ENCODE data around the gene PLPP4.

Gene PLPP4

GRCh38 chr10:120477021-120477742, 20.2 kb downstream of the PLPP4 start:
- H3K9ac ChIP-seq (ENCODE audit: low read depth, low read length), result no peak overlapping the region; the same call in 1 of the 2 replicates
- no peak overlapping the region for H3K27ac ChIP-seq (ENCODE audit: low read length)
- H3K9me3 ChIP-seq (ENCODE audit: insufficient read depth, low read depth, low read length), result no peaks in the 10 kb centered on the region
- no peaks in the 10 kb centered on the region for H3K4me1 ChIP-seq (ENCODE audit: insufficient read depth, low read length)
- no peaks in the 10 kb centered on the region for H3K27me3 ChIP-seq (ENCODE audit: insufficient read depth, low read length)
- H3K36me3 ChIP-seq (ENCODE audit: insufficient read depth, low read depth, low read length), result no peaks in the 10 kb centered on the region
- H3K4me3 ChIP-seq (ENCODE audit: low read length), result no peak overlapping the region

DNA sequence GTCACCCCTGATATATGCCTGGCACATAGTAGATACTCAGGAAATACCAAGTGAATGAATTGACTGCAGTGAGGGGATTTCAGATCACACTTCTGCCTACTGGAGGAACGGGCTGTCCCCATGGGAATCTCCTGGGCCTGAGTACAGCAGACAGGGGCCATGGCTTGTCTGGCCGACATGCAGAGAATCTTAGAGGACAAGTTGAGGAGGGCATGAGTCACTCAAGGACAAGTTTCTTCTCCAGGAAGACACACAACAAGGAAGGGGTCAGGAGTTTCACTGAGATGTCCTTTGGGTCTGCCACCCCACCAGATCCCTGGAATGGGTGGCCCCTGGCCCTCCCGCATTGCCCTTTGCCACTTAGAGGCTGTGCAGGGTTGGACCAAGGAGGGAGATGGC, 20.7 kb downstream of the PLPP4 start:
- Histone ChIP-seq H3K27ac (ENCODE audit: low read length) (no peak overlapping the region), H3K9ac (ENCODE audit: low read depth, low read length) (no peak overlapping the region), H3K4me1 (ENCODE audit: insufficient read depth, low read length) (no peaks in the 10 kb centered on the region), H3K4me3 (ENCODE audit: low read length) (no peak overlapping the region), H3K9me3 (ENCODE audit: insufficient read depth, low read depth, low read length) (no peaks in the 10 kb centered on the region), H3K36me3 (ENCODE audit: insufficient read depth, low read depth, low read length) (no peaks in the 10 kb centered on the region), H3K27me3 (ENCODE audit: insufficient read depth, low read length) (no peaks in the 10 kb centered on the region)

- H3K27ac ChIP-seq (ENCODE audit: low read length), result no peak overlapping the region
- no peak overlapping the region for H3K9ac ChIP-seq (ENCODE audit: low read depth, low read length)
Measured at GRCh38 chr10:120478386-120478785, 21.4 kb downstream of the PLPP4 start.

DNA sequence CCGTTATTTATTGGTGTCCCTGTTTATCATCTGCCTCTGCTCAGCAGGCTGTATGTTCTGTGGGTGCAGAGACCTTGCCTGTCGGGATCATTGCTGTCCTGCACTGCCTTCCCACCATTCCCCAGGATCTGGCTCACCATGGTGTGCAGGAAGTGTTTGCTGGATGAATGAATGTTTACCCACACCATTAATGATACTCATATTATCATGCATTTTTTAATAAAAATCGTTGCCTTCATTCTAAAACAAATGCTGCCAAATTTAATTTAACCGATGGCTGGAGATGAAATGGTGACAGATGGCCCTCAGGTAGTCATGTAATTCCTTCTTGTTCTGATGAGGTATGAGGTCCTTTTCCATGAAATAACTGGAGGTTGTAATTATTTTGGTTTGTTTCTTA, 22.5 kb downstream of the PLPP4 start:
- no peaks in the 10 kb centered on the region for H3K4me1 ChIP-seq (ENCODE audit: insufficient read depth, low read length)
- no peak overlapping the region for H3K4me3 ChIP-seq (ENCODE audit: low read length)
- H3K36me3 ChIP-seq (ENCODE audit: insufficient read depth, low read depth, low read length), result no peaks in the 10 kb centered on the region
- no peaks in the 10 kb centered on the region for H3K27me3 ChIP-seq (ENCODE audit: insufficient read depth, low read length)
- no peak overlapping the region for H3K9ac ChIP-seq (ENCODE audit: low read depth, low read length)
- no peaks in the 10 kb centered on the region for H3K9me3 ChIP-seq (ENCODE audit: insufficient read depth, low read depth, low read length)
- no peak overlapping the region for H3K27ac ChIP-seq (ENCODE audit: low read length)

More at GRCh38 chr10:120478386-120478785, 21.4 kb downstream of the PLPP4 start:
- Histone ChIP-seq H3K36me3 (ENCODE audit: insufficient read depth, low read depth, low read length) (no peaks in the 10 kb centered on the region), H3K27me3 (ENCODE audit: insufficient read depth, low read length) (no peaks in the 10 kb centered on the region), H3K4me1 (ENCODE audit: insufficient read depth, low read length) (no peaks in the 10 kb centered on the region), H3K9me3 (ENCODE audit: insufficient read depth, low read depth, low read length) (no peaks in the 10 kb centered on the region), H3K4me3 (ENCODE audit: low read length) (no peak overlapping the region)

- Histone ChIP-seq H3K9ac (ENCODE audit: low read depth, low read length) (no peak overlapping the region), H3K27ac (ENCODE audit: low read length) (no peak overlapping the region), H3K27me3 (ENCODE audit: insufficient read depth, low read length) (no peaks in the 10 kb centered on the region), H3K4me3 (ENCODE audit: low read length) (no peak overlapping the region), H3K36me3 (ENCODE audit: insufficient read depth, low read depth, low read length) (no peaks in the 10 kb centered on the region), H3K4me1 (ENCODE audit: insufficient read depth, low read length) (no peaks in the 10 kb centered on the region), H3K9me3 (ENCODE audit: insufficient read depth, low read depth, low read length) (no peaks in the 10 kb centered on the region)
Measured at GRCh38 chr10:120480065-120480600, 23.1 kb downstream of the PLPP4 start.

DNA sequence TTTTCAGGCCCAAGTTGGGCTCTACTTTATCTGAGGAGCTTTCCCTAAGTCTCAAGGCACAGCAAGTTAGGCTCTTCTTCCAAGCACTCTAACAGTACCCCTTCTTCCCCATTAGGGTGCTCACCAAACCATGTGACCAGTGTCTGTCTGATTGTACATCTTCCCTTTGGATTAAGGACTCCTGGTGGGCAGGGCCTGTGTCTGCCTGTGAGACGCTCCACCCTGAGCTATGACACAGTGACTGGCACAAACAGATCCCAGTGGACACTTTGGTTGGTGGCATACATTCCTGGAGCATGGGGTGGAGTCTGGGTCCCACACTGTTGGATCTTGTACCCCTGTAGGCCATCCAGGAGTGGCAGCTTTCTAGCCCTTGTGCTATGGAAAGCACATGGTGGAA, 23.8 kb downstream of the PLPP4 start:
- no peaks in the 10 kb centered on the region for H3K4me1 ChIP-seq (ENCODE audit: insufficient read depth, low read length)
- H3K27me3 ChIP-seq (ENCODE audit: insufficient read depth, low read length), result no peaks in the 10 kb centered on the region
- no peaks in the 10 kb centered on the region for H3K9me3 ChIP-seq (ENCODE audit: insufficient read depth, low read depth, low read length)

DNA sequence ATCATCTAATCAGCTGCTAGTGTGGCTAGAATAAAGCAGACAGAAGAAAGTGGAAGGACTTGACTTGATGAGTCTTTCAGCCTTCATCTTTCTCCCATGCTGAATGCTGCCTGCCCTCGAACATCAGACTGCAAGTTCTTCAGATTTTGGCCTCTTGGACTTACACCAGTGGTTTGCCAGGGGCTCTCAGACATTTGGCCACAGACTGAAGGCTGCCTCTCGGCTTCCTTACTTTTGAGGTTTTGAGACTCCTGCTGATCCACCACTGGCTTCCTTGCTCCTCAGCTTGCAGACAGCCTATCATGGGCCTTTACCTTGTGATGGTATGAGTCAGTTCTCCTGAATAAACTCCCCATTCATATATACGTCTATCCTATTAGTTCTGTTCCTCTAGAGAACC, 26.0 kb downstream of the PLPP4 start:
- no peak overlapping the region for H3K27ac ChIP-seq (ENCODE audit: low read length)
- H3K4me3 ChIP-seq (ENCODE audit: low read length), result no peak overlapping the region
- no peaks in the 10 kb centered on the region for H3K36me3 ChIP-seq (ENCODE audit: insufficient read depth, low read depth, low read length)
- H3K9ac ChIP-seq (ENCODE audit: low read depth, low read length), result no peak overlapping the region
- no peaks in the 10 kb centered on the region for H3K9me3 ChIP-seq (ENCODE audit: insufficient read depth, low read depth, low read length)
- H3K27me3 ChIP-seq (ENCODE audit: insufficient read depth, low read length), result no peaks in the 10 kb centered on the region
- H3K4me1 ChIP-seq (ENCODE audit: insufficient read depth, low read length), result no peaks in the 10 kb centered on the region

More for the DNA sequence above, 23.8 kb downstream of the PLPP4 start:
- Histone ChIP-seq H3K27ac (ENCODE audit: low read length) (no peak overlapping the region), H3K9ac (ENCODE audit: low read depth, low read length) (no peak overlapping the region), H3K4me3 (ENCODE audit: low read length) (no peak overlapping the region), H3K36me3 (ENCODE audit: insufficient read depth, low read depth, low read length) (no peaks in the 10 kb centered on the region)

DNA sequence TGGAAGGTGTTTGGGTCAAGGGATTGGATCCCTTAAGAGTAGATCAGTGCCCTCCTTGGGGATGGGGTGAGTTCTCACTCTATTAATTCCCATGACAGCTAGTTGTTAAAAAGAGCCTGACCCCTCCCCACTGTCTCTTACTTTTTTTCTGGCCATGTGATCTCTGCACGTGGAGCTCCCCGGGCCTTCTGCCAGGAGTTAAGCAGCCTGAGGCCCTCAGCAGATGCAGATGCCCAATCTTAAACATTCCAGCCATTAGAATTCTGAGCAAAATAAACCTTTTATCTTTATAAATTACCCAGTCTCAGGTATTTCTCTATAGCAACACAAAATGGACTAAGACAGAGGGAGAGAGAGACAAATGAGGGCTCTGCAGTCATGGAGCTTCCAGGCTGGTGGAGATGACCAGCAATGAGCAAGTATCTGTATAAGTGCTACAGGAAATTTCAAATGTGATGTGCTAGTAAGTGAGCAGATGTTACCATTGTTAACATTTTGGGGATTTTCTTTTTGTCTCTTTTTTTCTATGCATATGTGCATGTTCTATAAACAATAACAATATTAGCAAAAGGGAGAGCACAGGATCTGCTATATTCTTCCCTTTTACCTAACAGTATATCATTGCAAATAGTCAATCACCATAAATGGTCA, 26.7 kb downstream of the PLPP4 start:
- no peaks in the 10 kb centered on the region for H3K27me3 ChIP-seq (ENCODE audit: insufficient read depth, low read length)
- H3K27ac ChIP-seq (ENCODE audit: low read length), result no peak overlapping the region
- no peaks in the 10 kb centered on the region for H3K9me3 ChIP-seq (ENCODE audit: insufficient read depth, low read depth, low read length)
- no peak overlapping the region for H3K9ac ChIP-seq (ENCODE audit: low read depth, low read length)
- no peaks in the 10 kb centered on the region for H3K4me1 ChIP-seq (ENCODE audit: insufficient read depth, low read length)
- no peak overlapping the region for H3K4me3 ChIP-seq (ENCODE audit: low read length)
- H3K36me3 ChIP-seq (ENCODE audit: insufficient read depth, low read depth, low read length), result no peaks in the 10 kb centered on the region

- H3K27me3 ChIP-seq (ENCODE audit: insufficient read depth, low read length), result no peaks in the 10 kb centered on the region; the same call in 1 of the 2 replicates
- H3K9me3 ChIP-seq (ENCODE audit: insufficient read depth, low read depth, low read length), result no peaks in the 10 kb centered on the region
- H3K4me1 ChIP-seq (ENCODE audit: insufficient read depth, low read length), result no peaks in the 10 kb centered on the region
- no peaks in the 10 kb centered on the region for H3K36me3 ChIP-seq (ENCODE audit: insufficient read depth, low read depth, low read length)
- no peak overlapping the region for H3K4me3 ChIP-seq (ENCODE audit: low read length)
- H3K27ac ChIP-seq (ENCODE audit: low read length), result no peak overlapping the region
- no peak overlapping the region for H3K9ac ChIP-seq (ENCODE audit: low read depth, low read length)
Measured at GRCh38 chr10:120485946-120486345, 28.9 kb downstream of the PLPP4 start.

DNA sequence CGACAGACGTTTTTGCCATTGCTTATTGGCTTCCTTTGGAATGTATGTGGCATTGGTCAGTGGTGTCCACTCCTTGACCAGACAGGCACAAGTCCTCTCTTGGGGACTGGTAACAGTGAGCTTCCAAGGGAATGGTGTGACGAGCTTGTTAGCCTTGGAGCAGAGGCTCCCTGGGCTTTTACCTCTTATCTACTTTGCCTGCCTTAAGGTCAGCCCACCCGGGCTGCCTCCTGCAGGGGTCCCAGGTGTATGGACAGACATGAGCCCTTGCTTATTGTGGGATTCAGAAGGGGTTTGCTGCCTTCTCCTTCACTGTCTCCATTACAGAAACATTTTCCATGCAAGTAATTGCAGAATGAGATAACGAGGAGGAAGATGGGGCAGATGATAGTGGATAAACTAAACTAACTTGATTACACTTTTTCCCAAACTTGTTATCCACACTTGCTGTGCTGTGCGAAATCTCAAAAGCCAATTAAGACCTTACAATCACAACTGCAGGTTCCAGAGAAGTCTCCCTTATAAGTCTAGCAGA, 29.7 kb downstream of the PLPP4 start:
- Histone ChIP-seq H3K4me1 (ENCODE audit: insufficient read depth, low read length) (no peaks in the 10 kb centered on the region), H3K4me3 (ENCODE audit: low read length) (no peak overlapping the region), H3K27me3 (ENCODE audit: insufficient read depth, low read length) (no peaks in the 10 kb centered on the region; the same call in 1 of the 2 replicates), H3K9ac (ENCODE audit: low read depth, low read length) (no peak overlapping the region), H3K36me3 (ENCODE audit: insufficient read depth, low read depth, low read length) (no peaks in the 10 kb centered on the region), H3K9me3 (ENCODE audit: insufficient read depth, low read depth, low read length) (no peaks in the 10 kb centered on the region), H3K27ac (ENCODE audit: low read length) (no peak overlapping the region)

DNA sequence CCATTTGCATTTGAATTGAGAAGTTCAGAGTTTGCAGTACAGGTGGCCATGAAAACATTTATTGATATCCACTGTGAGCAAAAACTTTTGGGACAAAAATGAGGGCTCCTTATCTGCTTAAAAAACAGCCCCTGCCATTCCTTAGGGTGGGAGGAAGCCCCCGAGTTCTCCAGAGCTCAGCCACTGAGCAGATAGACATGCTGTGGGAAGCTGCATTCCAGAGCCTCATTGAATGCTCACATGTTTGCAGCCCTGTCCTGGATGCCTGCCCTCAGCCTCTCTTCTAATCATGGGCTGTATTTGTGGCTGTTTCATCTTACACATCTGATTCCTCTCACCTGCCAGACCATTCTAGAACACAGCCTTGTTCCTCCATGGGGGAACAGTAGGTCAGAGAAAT, 33.3 kb downstream of the PLPP4 start:
- Histone ChIP-seq H3K27me3 (ENCODE audit: insufficient read depth, low read length) (no peaks in the 10 kb centered on the region; the same call in 1 of the 2 replicates), H3K36me3 (ENCODE audit: insufficient read depth, low read depth, low read length) (no peaks in the 10 kb centered on the region), H3K9me3 (ENCODE audit: insufficient read depth, low read depth, low read length) (no peaks in the 10 kb centered on the region), H3K4me1 (ENCODE audit: insufficient read depth, low read length) (no peaks in the 10 kb centered on the region), H3K27ac (ENCODE audit: low read length) (no peak overlapping the region), H3K4me3 (ENCODE audit: low read length) (no peak overlapping the region), H3K9ac (ENCODE audit: low read depth, low read length) (no peak overlapping the region)

DNA sequence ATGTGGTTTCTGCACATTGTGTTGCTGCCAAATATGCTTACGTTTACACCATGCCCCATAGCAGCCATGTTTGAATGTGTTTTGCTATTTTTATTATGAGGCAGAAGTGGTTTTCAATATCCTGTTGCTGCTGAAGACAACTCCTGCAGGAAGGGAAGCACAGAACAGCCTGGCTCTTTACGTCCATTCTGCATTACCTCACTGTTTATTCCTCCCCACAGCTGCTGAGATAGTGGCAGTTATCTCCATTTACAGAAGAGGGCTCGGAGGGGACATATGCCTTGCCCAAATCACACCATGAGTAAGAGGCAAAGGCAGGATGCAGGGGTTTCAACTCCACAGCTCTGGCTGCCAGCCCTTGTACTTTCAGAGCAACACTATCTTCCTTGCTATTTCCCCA, 35.3 kb downstream of the PLPP4 start:
- Histone ChIP-seq H3K27ac (ENCODE audit: low read length) (no peak overlapping the region), H3K9me3 (ENCODE audit: insufficient read depth, low read depth, low read length) (no peaks in the 10 kb centered on the region), H3K9ac (ENCODE audit: low read depth, low read length) (no peak overlapping the region), H3K4me1 (ENCODE audit: insufficient read depth, low read length) (no peaks in the 10 kb centered on the region), H3K36me3 (ENCODE audit: insufficient read depth, low read depth, low read length) (no peaks in the 10 kb centered on the region), H3K4me3 (ENCODE audit: low read length) (no peak overlapping the region), H3K27me3 (ENCODE audit: insufficient read depth, low read length) (no peaks in the 10 kb centered on the region; the same call in 1 of the 2 replicates)

Measured in iPS-20b (cell line).